Measurements from ENCODE around the gene CELF6.

DNA sequence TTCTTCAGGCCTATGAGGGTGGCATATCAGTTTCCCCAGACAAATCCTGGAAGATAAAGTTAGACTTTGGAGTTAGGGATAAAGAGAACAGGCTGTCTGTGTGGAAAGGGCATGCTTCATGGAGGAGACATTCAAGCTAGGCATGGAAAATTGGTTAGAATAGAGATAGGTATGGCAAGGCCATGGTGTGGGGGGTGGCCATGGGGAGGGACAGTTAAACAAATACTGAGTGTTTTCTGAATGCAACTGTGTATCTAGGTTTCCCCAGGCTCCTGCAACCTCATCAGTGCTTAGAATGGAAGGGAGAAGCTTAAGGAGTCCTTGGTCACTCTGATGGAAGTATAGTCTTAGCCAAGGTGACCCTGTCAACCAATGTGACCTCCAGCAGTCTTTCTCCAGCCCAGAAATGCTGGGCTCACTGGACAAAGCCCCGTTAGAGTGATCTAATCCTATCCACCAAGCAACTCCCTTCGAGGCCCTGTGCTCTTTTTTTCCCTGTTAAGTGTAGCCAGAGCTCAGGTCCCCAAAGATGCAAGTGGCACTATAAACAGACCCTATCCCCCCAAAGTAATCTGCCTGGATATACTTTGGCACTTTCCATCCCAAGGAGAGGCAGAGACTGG is 83.5 kb downstream of the CELF6 start:
- TF ChIP-seq YY1 (IDR thresholded peaks at IDR 0.05; ENCODE audit: insufficient read depth, insufficient read length) (no peak), SUZ12 (IDR thresholded peaks at IDR 0.05; ENCODE audit: extremely low read depth, insufficient read depth, insufficient read length) (no peak)

Data from NT2/D1 (cell line).